Measurements from ENCODE around the gene PCDHGA1.
A peak's percentile ranks its signal among the peaks of the same experiment; 100 is the strongest.

Gene PCDHGA1

DNA sequence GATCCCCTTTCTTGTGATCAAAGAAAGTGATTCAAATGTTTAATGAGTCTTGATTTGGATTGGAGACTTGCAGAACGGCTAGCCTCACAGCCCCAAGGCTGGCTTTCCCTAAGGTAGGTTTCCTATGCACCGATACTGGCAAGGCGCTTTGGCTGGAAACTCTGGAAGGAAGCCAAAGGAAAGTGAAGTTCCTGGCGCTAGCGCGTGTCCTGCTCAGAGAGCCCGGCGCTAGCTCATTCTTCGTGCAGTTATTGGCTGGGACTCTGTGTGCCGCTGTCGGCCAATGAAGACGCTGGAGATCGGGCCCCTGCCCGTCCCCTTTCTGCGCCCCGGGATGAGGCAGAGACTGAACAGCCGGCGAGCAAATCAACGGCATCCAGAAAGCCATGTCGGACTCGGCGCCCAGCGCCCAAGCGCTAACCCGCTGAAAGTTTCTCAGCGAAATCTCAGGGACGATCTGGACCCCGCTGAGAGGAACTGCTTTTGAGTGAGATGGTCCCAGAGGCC lies 145.4 kb downstream of the PCDHGA1 start, which contains the start of gene PCDHGC3:
Gene PCDHGC3 (plus strand): TSS at position 342 of the 507 bp plus-strand sequence. CDS start 151 bp downstream, at position 493.
- peak; percentile 47 for DNase-seq

DNA sequence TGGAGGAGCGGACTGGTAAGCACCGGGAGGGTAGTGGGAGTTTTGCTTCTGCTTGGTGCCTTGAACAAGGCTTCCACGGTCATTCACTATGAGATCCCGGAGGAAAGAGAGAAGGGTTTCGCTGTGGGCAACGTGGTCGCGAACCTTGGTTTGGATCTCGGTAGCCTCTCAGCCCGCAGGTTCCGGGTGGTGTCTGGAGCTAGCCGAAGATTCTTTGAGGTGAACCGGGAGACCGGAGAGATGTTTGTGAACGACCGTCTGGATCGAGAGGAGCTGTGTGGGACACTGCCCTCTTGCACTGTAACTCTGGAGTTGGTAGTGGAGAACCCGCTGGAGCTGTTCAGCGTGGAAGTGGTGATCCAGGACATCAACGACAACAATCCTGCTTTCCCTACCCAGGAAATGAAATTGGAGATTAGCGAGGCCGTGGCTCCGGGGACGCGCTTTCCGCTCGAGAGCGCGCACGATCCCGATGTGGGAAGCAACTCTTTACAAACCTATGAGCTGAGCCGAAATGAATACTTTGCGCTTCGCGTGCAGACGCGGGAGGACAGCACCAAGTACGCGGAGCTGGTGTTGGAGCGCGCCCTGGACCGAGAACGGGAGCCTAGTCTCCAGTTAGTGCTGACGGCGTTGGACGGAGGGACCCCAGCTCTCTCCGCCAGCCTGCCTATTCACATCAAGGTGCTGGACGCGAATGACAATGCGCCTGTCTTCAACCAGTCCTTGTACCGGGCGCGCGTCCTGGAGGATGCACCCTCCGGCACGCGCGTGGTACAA lies 146.0 kb downstream of the PCDHGA1 start:
- no peak for DNase-seq

DNA sequence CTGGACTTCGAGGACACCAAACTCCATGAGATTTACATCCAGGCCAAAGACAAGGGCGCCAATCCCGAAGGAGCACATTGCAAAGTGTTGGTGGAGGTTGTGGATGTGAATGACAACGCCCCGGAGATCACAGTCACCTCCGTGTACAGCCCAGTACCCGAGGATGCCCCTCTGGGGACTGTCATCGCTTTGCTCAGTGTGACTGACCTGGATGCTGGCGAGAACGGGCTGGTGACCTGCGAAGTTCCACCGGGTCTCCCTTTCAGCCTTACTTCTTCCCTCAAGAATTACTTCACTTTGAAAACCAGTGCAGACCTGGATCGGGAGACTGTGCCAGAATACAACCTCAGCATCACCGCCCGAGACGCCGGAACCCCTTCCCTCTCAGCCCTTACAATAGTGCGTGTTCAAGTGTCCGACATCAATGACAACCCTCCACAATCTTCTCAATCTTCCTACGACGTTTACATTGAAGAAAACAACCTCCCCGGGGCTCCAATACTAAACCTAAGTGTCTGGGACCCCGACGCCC lies 146.8 kb downstream of the PCDHGA1 start:
- no peak for DNase-seq

- DNase-seq: no peak
Measured at GRCh38 chr5:141477815-141478214, 147.5 kb downstream of the PCDHGA1 start.

- no peak for DNase-seq
Measured at GRCh38 chr5:141478321-141478945, 148.1 kb downstream of the PCDHGA1 start.

- DNase-seq: peak; percentile 34
Measured at GRCh38 chr5:141479776-141480175, 149.5 kb downstream of the PCDHGA1 start.

DNA sequence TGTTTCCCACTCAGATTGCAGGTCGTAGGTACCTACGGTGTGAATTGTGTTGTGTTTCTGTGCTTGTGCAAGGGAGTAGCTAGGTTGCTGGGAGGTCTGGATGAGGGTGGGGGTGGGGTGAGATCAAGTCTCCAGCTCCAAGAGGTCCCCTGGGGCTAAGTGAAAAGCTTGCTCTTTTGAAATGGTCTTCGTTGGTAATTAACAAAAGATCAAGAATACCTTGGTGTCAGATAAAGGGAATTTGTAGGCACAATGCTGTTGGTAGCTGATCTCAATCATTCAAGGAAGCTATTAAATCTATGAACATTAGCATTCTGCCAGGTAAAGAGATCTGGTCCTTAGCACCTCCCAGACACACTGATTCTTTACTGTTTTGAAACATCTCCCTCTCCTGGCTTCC lies 153.6 kb downstream of the PCDHGA1 start:
- DNase-seq: no peak

GRCh38 chr5:141484310-141484640 lies 154.0 kb downstream of the PCDHGA1 start:
- no peak for DNase-seq

DNA sequence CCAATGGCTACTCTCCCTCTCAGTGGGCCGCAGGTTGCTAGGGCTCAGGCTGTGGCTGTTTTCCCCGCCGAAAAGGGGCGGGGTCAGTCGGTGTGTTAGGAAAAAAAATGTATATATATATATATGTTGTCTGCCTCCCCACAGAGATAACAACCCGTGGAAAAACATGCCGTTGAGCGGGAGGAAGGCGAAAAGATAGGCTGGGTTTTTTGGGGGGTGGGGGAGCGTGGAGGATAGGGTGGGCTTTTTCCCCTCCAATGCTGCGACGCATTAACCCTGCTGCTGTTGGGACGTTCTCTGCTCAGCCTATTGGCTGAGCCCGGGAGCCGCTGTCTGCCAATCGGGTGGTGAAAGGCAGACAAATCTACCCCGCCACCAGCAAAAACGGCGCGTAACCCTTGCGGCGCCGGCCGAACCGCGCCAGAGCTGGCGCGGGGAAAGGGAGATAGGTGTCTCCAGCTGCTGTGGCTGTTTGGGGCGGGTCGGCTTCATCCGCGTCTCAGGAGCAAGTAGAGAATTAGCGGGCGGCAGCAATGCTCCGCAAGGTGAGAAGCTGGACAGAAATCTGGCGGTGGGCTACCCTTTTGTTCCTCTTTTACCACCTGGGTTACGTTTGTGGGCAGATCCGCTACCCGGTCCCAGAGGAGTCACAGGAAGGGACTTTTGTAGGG lies 154.5 kb downstream of the PCDHGA1 start, which contains the start of gene PCDHGC4:
Gene PCDHGC4 (plus strand): TSS at position 390 of the 671 bp plus-strand sequence. CDS start 144 bp downstream, at position 534.
- DNase-seq: no peak

GRCh38 chr5:141485321-141486055 lies 155.2 kb downstream of the PCDHGA1 start:
- no peak for DNase-seq

DNA sequence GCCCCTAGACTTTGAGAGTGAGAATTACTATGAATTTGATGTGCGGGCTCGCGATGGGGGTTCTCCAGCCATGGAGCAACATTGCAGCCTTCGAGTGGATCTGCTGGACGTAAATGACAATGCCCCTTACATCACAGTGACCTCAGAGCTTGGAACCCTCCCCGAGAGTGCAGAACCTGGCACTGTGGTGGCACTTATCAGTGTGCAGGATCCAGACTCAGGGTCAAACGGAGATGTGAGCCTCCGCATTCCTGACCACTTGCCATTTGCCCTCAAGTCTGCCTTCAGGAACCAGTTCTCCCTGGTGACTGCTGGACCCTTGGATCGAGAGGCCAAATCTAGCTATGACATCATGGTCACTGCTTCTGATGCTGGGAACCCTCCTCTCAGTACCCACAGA lies 155.8 kb downstream of the PCDHGA1 start:
- DNase-seq: no peak

GRCh38 chr5:141487131-141487530 lies 156.8 kb downstream of the PCDHGA1 start:
- DNase-seq: no peak

DNA sequence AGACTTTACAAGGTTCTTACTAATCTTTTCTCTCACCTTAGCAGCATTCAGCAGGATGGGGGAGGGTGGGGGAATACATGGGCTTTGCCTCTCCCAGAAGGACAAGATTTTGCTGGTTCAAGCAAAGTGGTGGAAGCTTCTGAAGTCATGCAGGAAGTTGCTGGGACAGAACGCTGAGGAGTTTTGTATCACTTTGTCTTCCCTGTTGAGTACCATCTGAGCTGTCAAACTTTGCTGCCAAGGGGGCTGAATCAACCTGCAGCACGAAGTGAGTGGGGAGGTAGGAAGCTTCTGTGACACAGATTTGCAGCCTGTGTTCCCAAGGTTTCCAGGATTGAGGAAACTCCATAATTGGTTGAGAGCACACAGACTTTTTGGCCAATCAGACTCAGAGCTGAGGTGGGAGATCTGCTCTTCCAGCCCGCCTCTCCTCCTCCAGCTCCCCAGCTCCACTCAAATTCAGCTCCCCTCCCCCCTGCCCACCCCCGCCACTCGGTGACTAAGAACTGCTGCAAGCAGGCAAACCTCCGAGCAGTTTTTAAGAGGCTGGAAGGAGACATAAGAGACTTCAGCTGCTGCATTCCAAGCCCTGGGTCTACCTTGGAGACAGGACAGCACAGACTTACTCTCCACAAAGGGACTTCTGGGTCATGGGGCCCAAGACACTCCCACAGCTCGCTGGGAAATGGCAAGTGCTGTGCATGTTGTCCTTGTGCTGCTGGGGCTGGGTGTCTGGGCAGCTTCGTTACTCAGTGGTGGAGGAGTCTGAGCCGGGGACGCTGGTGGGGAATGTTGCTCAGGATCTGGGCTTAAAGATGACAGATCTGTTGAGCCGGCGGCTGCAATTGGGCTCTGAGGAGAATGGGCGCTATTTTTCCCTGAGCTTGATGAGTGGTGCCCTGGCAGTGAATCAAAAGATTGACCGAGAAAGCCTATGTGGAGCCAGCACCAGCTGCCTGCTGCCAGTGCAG lies 158.6 kb downstream of the PCDHGA1 start, which contains the start of gene PCDHGC5:
Gene PCDHGC5 (plus strand): TSS at position 491 of the 971 bp plus-strand sequence. CDS start 160 bp downstream, at position 651.
- DNase-seq: no peak

- DNase-seq: no peak
Measured at GRCh38 chr5:141489841-141490240, 159.5 kb downstream of the PCDHGA1 start.

DNA sequence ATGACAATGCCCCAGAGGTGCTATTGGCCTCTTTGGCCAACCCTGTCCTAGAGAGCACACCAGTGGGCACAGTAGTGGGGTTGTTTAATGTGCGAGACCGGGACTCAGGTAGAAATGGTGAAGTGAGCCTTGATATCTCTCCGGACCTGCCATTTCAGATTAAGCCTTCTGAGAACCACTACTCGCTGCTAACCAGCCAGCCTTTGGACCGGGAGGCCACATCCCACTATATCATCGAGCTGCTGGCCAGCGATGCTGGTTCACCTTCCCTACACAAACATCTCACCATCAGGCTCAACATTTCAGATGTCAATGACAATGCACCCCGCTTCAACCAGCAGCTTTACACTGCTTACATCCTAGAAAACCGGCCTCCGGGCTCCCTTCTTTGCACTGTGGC lies 160.0 kb downstream of the PCDHGA1 start:
- no peak for DNase-seq

GRCh38 chr5:141490771-141491170 lies 160.5 kb downstream of the PCDHGA1 start:
- DNase-seq: no peak

- no peak for DNase-seq
Measured at GRCh38 chr5:141491323-141492167, 161.2 kb downstream of the PCDHGA1 start.

DNA sequence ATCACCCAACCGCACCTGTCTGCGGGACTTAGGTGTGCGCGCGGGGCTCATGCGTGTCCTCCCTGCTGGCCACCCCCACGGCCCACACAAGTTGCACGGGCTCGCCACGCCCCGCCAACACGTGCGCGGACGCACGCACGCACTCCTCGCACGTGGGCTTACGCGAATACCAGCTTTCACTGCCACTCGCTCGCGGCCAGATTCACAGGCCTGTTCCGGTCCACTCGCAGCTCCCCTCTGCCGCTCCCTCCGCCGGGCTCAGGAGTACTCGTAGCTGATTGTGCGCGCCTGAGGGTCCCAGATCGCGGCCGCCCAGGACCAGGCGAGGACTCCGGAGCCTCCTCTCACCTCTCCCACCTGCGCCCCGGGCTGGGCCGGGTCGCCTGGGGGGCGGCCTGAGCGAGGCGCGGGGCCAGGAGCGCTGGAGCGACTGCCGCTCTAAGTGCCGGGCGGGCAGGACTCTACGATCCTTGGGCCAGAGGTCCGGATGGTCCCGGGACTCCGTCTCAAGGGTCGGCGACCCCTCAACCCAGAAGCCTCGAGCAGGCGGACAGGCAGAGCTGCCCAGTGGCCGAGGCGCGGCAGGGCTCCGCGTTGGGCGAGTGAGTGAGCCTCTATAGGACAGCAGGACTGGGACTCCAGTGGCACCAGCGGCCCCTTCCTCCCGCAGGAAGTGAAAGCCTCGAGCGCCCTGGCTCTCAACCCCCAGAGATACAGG lies 162.0 kb downstream of the PCDHGA1 start:
- DNase-seq: no peak
